GM12891 (cell line): ENCODE measurements around the gene PNLIPRP2.

Experiments
- POLR2A ChIP-seq: IDR thresholded peaks from 2 replicates; pipeline ENCODE4 v1.6.1; 2011; ENCODE audit warnings: low read depth, low read length, control low read depth
- POLR2AphosphoS5 ChIP-seq: IDR thresholded peaks from 2 replicates; pipeline ENCODE4 v1.6.1; 2011; ENCODE audit warnings: low read depth, low read length, control low read depth
- POU2F2 ChIP-seq: IDR thresholded peaks from 2 replicates; pipeline ENCODE4 v1.6.1; 2011; ENCODE audit warnings: low read depth, mild to moderate bottlenecking, control low read depth, low read length, moderate library complexity
- TAF1 ChIP-seq: IDR thresholded peaks from 2 replicates; pipeline ENCODE4 v1.6.1; 2011; ENCODE audit warnings: low read depth, low read length, control low read depth

GRCh38 chr10:116660860-116661259, 40.1 kb downstream of the PNLIPRP2 start:
- TF ChIP-seq POLR2A (no peak), POLR2AphosphoS5 (no peak), POU2F2 (no peak), TAF1 (no peak)
